DLD1 (cell line): ENCODE measurements around the gene ALS2CL.

Experiments used
- in situ Hi-C: cut with HindIII; loops from 2 replicates; pipeline ENCODE4 v1.10.0; 2017; ENCODE audit warnings: low sequenced_read_pairs

ALS2CL gene

GRCh38 chr3:46680298-46680826 is 13.1 kb downstream of the ALS2CL start:
- in situ Hi-C loops = no loop called here

DNA sequence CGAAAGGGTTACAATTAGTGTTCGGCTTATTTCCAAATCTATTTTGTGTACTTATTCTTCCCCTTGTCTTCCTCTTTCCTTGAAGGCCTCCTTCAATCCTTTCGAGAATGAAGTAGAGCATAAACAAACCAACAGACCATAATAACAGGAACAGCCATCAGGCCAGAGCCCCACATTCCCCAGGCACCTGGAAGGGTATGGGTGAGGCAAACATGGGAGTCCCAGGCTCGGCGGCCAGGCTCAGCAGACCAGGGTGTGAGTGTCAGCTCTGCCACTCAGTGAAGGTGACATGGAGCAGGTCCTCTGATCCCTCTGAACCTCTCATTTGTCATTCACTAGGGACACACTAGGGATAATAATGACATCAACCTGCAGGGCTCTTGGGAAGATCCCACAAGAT is 13.8 kb downstream of the ALS2CL start:
- in situ Hi-C loops = no loop called here

DNA sequence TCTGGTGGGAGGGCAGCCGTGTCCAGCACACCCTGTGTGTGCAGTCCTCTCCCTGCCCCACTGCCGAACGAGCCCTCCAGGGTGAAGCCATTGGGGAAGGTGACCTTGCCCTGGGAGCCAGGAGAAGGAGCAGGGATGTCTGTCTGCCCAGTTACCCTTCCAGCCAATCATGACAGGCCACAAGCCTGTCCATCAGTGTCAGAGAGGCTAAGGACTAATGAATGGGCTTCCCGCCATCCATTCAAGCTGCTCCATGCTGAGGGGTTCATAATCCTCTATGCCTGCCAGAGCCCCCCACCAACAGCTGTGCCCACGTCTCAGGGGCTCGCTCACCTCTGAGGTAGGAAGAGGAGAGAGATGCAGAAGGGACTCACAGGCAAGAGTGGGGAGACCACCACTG is 15.2 kb downstream of the ALS2CL start:
- in situ Hi-C loops = no loop called here

GRCh38 chr3:46677411-46677726 is 16.1 kb downstream of the ALS2CL start:
- in situ Hi-C loops = no loop called here

- in situ Hi-C loops = no loop called here
Observed at GRCh38 chr3:46676601-46677410, 16.7 kb downstream of the ALS2CL start.

- in situ Hi-C loops = no loop called here
Observed at GRCh38 chr3:46675843-46676567, 17.5 kb downstream of the ALS2CL start.

DNA sequence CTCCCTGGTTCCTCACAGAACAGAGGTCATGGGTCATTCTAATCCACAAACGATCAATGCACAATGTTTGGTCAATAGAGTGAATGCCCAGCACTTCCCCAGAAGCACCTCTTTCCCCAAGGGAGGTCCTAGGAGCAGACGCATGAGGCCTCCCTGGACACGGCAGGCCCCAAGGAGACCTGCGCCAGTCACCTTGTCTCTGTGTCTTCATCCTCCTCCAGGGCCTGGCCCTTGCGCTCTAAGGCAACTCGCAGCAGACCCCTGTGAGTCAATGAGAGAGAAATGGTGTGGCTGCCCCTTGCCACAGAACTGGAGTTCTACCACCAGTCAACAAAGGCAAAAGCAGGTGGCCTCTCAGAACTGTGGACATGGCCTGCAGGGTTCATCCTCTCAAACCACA is 18.1 kb downstream of the ALS2CL start:
- in situ Hi-C loops = no loop called here

GRCh38 chr3:46674031-46674845 is 19.2 kb downstream of the ALS2CL start:
- in situ Hi-C loops = no loop called here

DNA sequence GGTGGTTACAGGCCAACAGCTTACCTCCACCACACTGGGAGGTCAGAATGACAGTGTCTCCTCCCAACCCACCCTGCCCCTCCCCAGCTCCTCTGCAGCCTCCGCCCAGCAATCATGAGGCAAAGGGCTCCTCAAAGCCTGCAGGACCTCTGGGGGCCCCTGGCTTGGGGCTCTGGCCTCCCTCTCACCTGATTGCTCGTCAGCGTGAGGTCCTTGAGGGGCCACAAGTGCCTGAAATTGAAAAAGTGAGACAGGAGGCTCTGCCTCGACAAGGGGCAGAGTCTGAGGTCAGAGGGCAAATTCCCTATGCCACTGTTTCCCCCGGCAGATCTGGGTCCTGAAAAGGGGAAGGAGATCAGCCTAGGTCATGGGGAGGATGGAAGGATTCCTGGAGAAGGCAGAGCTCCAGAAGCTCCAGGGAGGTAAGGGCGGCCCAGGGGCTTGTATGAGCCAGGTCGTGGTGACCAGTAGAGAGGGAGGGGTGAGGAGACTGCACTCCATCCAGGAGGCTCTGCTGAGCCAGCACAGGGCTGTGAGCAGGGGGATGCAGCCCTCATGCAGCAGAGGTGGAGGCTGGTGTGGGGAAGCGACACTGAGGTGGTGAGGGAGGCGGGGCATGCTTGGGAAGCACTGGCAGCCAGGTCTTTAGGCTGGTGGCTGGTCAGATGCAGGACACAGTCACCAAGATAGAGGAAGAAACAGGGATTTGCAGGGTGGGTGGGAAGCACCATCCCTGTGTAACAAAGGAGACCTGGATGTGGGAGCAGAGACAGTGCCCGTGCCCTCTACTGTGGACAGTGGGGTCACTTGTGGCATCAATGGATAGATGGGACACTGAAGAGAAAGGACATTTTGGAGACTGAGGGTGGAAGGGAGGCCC is 20.1 kb downstream of the ALS2CL start:
- in situ Hi-C loops = no loop called here

GRCh38 chr3:46672349-46672695 is 21.2 kb downstream of the ALS2CL start:
- in situ Hi-C loops = no loop called here

DNA sequence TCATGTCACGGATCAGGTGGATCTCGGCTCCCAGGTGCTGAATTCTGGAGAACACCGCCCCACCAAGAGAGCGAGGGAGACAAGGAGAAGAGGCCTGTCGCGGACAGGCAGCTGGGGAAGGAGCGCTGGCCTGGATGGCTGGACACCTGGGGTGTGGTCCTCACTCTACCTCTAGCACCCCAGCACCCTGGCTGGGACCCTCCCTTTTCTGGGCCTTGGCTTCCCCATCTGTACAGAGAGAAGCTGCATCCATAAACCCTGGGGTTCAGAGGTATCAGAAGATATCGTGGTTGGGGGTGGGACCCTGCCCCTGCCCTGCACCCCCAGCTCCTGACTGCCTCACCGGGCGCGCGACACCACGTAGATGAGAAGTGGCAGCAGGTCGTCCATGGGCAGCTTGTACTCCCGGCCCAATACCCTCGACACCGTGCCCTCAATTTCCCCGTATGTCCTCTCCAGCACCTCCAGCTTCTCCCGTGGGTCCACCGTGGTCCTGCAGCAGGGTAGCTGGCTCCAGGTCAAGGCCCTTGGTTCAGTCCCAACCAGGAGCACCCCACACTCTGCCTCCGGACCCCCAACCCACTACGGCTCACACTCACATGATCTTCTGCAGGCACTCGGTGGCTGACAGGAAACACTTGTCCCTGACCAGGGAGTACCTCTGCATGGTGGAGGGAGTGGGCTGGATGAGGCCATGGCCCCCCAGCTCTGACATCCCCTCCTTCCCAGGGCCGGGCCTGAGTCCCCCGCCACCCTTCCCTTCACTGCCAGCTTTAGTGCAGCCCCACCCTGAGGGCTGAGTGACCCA is 21.7 kb downstream of the ALS2CL start:
- in situ Hi-C loops = no loop called here

DNA sequence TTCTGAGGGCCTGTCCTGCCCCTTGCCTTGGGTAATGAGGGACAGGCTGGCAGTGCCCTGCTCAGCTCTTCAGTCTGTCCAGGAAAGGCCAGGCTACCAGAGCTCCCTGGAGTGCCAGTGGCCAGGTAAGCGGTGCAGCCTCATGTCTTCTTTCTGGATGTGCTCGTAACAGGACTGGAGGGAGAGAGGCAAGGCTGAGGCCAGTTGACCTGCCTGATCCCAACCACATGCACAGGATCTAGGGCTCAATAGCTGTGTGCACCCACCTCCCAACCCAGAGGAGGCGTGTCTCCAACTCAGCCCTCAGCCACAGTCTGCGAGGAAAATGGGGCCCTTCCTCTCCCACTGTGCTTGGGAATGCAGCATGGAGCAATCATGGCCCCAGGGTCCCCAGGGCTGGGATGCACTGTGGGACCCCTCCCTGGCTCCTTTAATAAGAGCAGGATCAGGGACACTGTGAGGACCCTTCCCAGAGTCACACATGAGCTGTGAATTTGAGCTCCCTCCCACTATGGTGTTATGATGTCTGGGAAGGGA is 22.5 kb downstream of the ALS2CL start:
- in situ Hi-C loops = no loop called here

DNA sequence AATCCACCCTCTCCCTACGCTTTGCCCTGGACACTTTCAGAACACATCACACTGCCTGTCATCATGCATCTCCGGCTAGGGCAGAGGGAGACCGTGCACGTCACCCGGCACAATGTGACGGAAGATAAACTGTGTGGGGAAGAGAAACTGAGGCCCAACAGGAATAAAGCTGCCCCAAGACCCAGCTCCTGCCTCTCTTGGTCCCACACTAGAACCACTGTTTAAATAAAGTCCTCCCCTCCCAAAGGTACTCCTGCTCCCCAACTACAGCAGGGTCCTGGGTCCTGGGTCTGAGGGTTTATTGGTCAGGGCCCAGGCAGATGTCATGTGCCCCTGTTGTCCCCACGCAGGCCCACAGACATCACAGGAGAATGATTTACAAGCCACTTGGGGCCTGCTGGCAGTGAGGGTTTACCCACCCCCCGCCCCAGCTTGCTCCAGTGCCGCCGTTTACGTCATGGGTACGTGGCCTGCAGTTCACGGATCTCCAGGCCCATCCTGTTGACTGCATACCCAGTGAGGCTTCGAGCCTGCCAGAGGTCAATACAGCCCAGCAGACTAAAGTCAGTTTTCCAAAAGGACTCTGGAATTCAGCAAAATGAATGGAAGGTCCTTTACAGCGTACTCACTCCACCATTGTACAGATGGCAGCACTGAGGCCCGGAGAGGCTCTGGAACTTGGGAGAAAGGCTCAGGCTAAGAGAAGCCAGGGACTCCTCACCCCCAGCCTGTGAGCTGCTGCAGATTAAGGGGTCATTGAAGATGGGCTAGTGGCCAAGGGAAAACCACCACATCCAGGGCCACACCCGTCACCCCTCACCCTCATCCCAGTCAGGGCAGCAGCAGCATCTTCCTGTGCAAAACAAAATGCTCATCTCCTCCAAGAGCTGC is 23.2 kb downstream of the ALS2CL start:
- in situ Hi-C loops = no loop called here

DNA sequence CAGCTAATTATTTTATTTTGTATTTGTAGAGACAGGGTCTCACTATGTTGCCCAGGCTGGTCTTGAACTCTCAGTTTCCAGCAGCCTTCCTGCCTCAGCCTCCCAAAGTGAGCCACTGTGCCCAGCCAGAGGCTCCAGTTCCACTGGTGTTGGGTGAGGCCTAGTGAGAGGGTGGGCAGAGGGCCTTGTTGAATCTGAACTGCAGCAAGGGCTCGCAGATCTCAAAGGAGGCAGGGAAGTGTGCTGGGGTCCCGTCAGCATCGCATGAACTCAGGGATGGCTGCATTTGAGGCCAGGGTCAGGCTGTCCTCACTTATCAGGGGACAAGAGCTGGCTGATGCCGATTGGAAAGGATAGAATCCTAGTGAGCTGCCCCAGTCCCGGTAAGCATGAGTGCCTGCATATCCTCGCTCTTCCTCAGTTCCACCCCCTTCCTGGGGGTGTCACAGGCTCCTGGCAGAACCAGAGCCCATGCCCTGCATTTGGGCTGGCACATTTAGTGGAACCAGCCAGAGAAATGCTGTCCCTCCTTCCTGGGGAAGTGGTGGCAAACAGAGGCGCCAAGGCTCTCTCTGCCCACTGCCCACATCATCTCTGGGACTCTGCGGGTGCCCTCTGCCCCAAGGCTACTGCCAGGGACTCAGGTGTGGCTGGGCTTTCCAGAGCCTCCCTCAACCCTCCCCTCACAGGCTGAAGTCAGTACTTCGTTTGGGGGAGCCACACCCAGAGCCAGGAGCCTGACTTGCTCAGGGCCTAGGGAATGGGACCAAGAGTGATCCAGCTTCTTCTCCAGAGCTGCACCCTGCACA is 24.1 kb downstream of the ALS2CL start:
- in situ Hi-C loops = no loop called here

GRCh38 chr3:46668591-46668990 is 24.9 kb downstream of the ALS2CL start:
- in situ Hi-C loops = no loop called here

- in situ Hi-C loops = no loop called here
Observed at GRCh38 chr3:46668116-46668515, 25.4 kb downstream of the ALS2CL start.

DNA sequence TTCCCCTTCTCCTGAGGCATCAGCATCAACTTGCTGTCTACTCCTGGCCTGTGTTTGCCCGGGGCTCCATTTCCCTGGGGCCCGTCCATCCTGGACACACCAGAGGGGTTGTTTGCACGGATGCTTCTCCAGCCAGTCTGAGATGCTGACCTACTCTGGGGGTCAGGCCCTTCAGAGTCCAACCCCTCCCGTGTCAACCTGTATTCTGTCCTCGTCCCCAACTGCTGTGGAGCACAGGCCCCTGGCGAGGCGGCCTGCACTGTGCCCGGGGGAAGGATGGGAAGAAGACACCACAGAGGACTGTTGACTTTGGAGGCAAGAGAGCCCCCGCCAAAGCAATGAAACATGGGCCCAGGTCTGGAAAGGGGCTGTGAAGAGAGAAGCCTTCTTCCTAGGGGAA is 25.8 kb downstream of the ALS2CL start:
- in situ Hi-C loops = no loop called here
